HepG2 (cell line): ENCODE data around the gene ARHGAP26. TPM values are rescaled to one million over a fixed set of nuclear protein-coding genes. Genes with fewer than 3 reads are reported as not detected.

Source experiments
- ATAC-seq: fragments of 200-7000 bp; cut with Tn5 transposase; 3 replicates; pipeline ENCODE4 v1.9.1; 2020; ENCODE audit warnings: mild to moderate bottlenecking, moderate library complexity
- BruUV-seq: library from RNA; stranded (reverse); fragments of 400-500 nt; replicated peaks from 2 replicates; lab custom pipeline; 2021; lab: Mats Ljungman, UMichigan
- CTCF ChIA-PET: fragments of 300-600 bp; formaldehyde crosslinking; extraction: SDS; loops from one replicate; lab custom pipeline; 2021; ENCODE audit warnings: low total read pairs, inconsistent platforms, low intra/inter-chr PET ratio; lab: Yijun Ruan, JAX
- POLR2A ChIA-PET: fragments of 350-600 bp; sonication (Branson Sonifier 250); formaldehyde crosslinking; loops from one replicate; lab custom pipeline; 2020; ENCODE audit warnings: antibody characterized with exemption, inconsistent platforms; lab: Yijun Ruan, JAX
- DNase-seq: peaks from one replicate; pipeline ENCODE4 v3.0.0-alpha.2; 2015; ENCODE audit warnings: low spot score
- FAIRE-seq: peaks from 3 replicates; lab custom pipeline; 2011; peaks lifted over from hg19 to GRCh38; lab: Jason Lieb, UNC
- H2AFZ ChIP-seq: one replicate; pipeline ENCODE4 v1.6.1; 2011; ENCODE audit warnings: low read length, inconsistent platforms
- H3K27ac ChIP-seq: fragments of 300-600 bp; 3 replicates; pipeline ENCODE4 v1.8.0; 2011; ENCODE audit warnings: mixed run types, mild to moderate bottlenecking, mixed read lengths, low read length, inconsistent platforms; ENCODE audit not compliant: insufficient read depth; ENCODE audit errors: extremely low read length
- H3K27me3 ChIP-seq, 2 experiments: fragments of 200-600 bp in 1 of 2; 2 replicates in 1 of 2; 3 replicates in 1 of 2; pipeline versions ENCODE4 v1.6.0 to v1.8.0; 2011; ENCODE audit warnings: low read length in 2 of 2, mild to moderate bottlenecking in 2 of 2, moderate library complexity in 2 of 2, inconsistent platforms in 1 of 2; ENCODE audit not compliant: insufficient read depth in 2 of 2, control insufficient read depth in 1 of 2
- H3K36me3 ChIP-seq, 2 experiments: fragments of 200-600 bp in 1 of 2; replicated peaks in 1 of 2; 2 replicates in 1 of 2; 3 replicates in 1 of 2; pipeline versions ENCODE4 v1.5.1 to v1.8.0; 2011; ENCODE audit warnings: low read length in 2 of 2, inconsistent platforms in 1 of 2; ENCODE audit not compliant: insufficient read depth in 2 of 2, control insufficient read depth in 1 of 2
- H3K4me1 ChIP-seq: 2 replicates; pipeline ENCODE4 v1.5.1; 2012; ENCODE audit warnings: low read length, inconsistent platforms; ENCODE audit not compliant: insufficient read depth
- H3K4me2 ChIP-seq: 2 replicates; pipeline ENCODE4 v1.6.0; 2011; ENCODE audit warnings: low read depth, low read length, inconsistent platforms
- H3K4me3 ChIP-seq, 3 experiments: fragments of 200-600 bp in 1 of 3; sonication (generic), shearing (Covaris generic) in 1 of 3; replicated peaks in 1 of 3; 2 replicates each; pipeline ENCODE4 v1.5.1; 2011 to 2016; ENCODE audit warnings: low read length in 3 of 3, inconsistent platforms in 2 of 3, low read depth in 2 of 3, mild to moderate bottlenecking in 2 of 3, control low read depth in 1 of 3, mixed read lengths in 1 of 3; ENCODE audit not compliant: insufficient read depth in 1 of 3
- H3K79me2 ChIP-seq: one replicate; pipeline ENCODE4 v1.6.1; 2011; ENCODE audit warnings: low read length, inconsistent platforms; ENCODE audit not compliant: insufficient read depth
- H3K9ac ChIP-seq: 2 replicates; pipeline ENCODE4 v1.6.0; 2011; ENCODE audit warnings: mild to moderate bottlenecking, low read depth, low read length, inconsistent platforms; ENCODE audit not compliant: insufficient read depth
- H3K9me3 ChIP-seq: 2 replicates; pipeline ENCODE4 v1.5.1; 2012; ENCODE audit warnings: mild to moderate bottlenecking, low read length
- H4K20me1 ChIP-seq: 2 replicates; pipeline ENCODE4 v1.6.0; 2011; ENCODE audit warnings: inconsistent platforms, mild to moderate bottlenecking, low read length, moderate library complexity; ENCODE audit not compliant: insufficient read depth
- BRCA1 ChIP-seq: sonication (generic); formaldehyde crosslinking; IDR thresholded peaks from 2 replicates; pipeline ENCODE4 v1.4.0; 2020; ENCODE audit warnings: missing genetic modification reagents
- KMT2B ChIP-seq: IDR thresholded peaks from 2 replicates; pipeline ENCODE4 v1.6.1; 2016; ENCODE audit warnings: missing genetic modification reagents, missing compliant biosample characterization
- MEF2D ChIP-seq: sonication (generic); formaldehyde crosslinking; IDR thresholded peaks from 2 replicates; pipeline ENCODE4 v1.5.1; 2020; ENCODE audit warnings: mild to moderate bottlenecking, missing genetic modification reagents
- NBN ChIP-seq: fragments of 450-650 bp; conservative IDR thresholded peaks from 2 replicates; pipeline ENCODE4 v1.6.1; 2017
- POLR2G ChIP-seq: fragments of 200-400 bp; formaldehyde crosslinking; IDR thresholded peaks from 2 replicates; pipeline ENCODE4 v1.6.1; 2018; ENCODE audit warnings: mild to moderate bottlenecking, low read depth, low read length, moderate library complexity
- ZBTB8A ChIP-seq: sonication (generic); formaldehyde crosslinking; IDR thresholded peaks from 2 replicates; pipeline ENCODE4 v1.4.0; 2020; ENCODE audit warnings: mild to moderate bottlenecking, low read depth, missing genetic modification reagents, borderline replicate concordance
- ZNF672 ChIP-seq: sonication (generic); formaldehyde crosslinking; IDR thresholded peaks from 2 replicates; pipeline ENCODE4 v1.8.1; 2022; ENCODE audit warnings: missing genetic modification reagents
- ZNF713 ChIP-seq: sonication (generic); formaldehyde crosslinking; IDR thresholded peaks from 2 replicates; pipeline ENCODE4 v1.4.0; 2020; ENCODE audit warnings: mild to moderate bottlenecking, missing genetic modification reagents
- ZNF772 ChIP-seq: sonication (generic); formaldehyde crosslinking; IDR thresholded peaks from 2 replicates; pipeline ENCODE4 v1.5.0; 2020; ENCODE audit warnings: mild to moderate bottlenecking, missing genetic modification reagents
- WGBS: methylation state at CpG from one replicate; pipeline ENCODE4 v1.1.6; 2017; ENCODE audit warnings: low lambda C conversion rate; 5-methylcytosine and 5-hydroxymethylcytosine counted together
- in situ Hi-C: cut with HindIII; loops from 2 replicates; pipeline ENCODE4 v1.10.0; 2017; ENCODE audit warnings: low pct_unique_long_range_greater_than_20kb; ENCODE audit not compliant: extremely low pct_ligation_motif_present
- intact Hi-C: fragments of 100-400 bp; cut with micrococcal nuclease; formaldehyde crosslinking; loops from one replicate; pipeline ENCODE4 v1.10.0; 2022; ENCODE audit not compliant: unreplicated experiment
- polyA plus RNA-seq, 8 experiments: library from polyadenylated mRNA; depleted of rRNA in 3 of 8; stranded (reverse) in 7 of 8; unstranded in 1 of 8; fragments of >200 nt; fragmentation: Illumina TruSeq in 4 of 8; extraction: Trizol in 4 of 8; gene quantifications; 2 replicates each; pipeline versions ENCODE4 v1.2.1 to v1.2.3, GENCODE V29; 2011 to 2016; ENCODE audit warnings: low read depth in 4 of 8, missing spikeins in 1 of 8, mixed read lengths in 1 of 8; ENCODE audit not compliant: insufficient read depth in 1 of 8
- total RNA-seq, 5 experiments: library from RNA; depleted of rRNA; stranded (reverse); fragments of >200 nt; fragmentation: Illumina TruSeq; extraction: Trizol; gene quantifications; 2 replicates each; pipeline ENCODE4 v1.2.3, GENCODE V29; 2016; ENCODE audit warnings: low read depth in 1 of 5
- TF ChIP-seq, protein P1 (sequence below): sonication (generic); formaldehyde crosslinking; IDR thresholded peaks from 2 replicates; pipeline ENCODE4 v1.9.0; 2022; ENCODE audit warnings: low read depth, missing genetic modification reagents
- TF ChIP-seq, protein P2 (sequence below): sonication (generic); formaldehyde crosslinking; IDR thresholded peaks from 2 replicates; pipeline ENCODE4 v1.4.0; 2020; ENCODE audit warnings: missing genetic modification reagents
- TF ChIP-seq, protein P3 (sequence below): sonication (generic); formaldehyde crosslinking; conservative IDR thresholded peaks from 2 replicates; pipeline ENCODE4 v1.4.0; 2020; ENCODE audit warnings: missing genetic modification reagents

The ARHGAP26 gene
- total and polyA plus RNA-seq, 2 of the 13 experiments (the other 11 are each of a cell fraction or from before 2014, with no cell fraction given) = 9.6 to 18.2 TPM

DNA sequence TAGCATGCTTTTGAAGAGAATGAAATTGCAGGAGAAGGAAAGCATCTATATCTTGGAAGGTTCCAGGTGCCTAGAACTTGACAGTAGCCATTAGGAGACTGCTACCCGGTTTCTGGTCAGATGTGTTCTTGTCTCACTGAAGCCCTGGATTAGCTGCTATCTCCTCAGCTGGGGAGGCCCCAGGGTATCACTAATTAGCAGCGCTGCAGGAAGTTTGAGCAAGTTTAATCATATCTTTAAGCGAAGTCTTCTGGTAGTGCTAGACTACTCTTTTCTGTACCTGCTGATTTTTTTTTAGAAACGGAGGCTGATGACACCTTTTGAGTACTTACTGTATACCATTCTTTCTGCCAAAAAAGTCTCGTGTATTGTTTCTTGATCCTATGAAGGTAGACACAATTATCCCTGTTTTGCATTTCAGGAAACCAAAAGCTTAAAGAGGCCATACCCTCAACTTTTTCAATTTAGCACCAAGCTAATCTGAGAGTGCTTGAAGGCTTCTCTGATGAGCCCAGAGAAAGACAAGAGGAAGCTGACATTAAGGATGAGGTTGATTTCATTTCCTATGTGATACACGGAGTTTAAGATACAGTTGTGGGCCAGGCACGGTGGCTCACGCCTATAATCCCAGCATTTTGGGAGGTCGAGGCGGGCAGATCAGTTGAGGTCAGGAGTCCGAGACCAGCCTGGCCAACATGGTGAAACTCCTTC, 201.3 kb downstream of the ARHGAP26 start:
- FAIRE-seq = no peak
- 95% methylated on average over 11 of the region's 11 CpGs for WGBS

DNA sequence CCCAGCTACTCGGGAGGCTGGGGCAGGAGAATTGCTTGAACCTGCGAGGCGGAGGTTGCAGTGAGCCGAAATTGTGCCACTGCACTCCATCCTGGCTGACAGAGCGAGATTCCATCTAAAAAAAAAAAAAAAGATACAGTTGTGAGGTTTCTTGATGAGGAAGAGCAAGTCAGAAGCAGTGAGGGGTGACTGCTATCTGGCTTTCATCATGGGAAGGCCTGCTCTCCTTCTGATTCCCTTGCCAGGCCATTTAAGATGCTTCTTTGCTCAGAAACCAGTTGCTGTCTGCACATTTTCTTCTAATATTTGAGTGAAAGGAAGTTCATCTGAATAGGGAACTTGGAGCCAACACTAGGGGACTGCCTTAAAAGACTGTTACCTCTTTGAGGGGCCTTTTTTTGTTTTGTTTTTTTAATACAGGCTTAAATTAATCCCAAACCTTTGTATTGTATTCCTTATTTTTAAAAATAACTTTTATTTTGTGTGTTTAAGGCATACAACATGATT, 201.9 kb downstream of the ARHGAP26 start:
- 99% methylated on average over 5 of the region's 5 CpGs for WGBS
- no peak for TF ChIP-seq BRCA1
- no peak for TF ChIP-seq MEF2D (CRISPR knock-in tag)
- no peak for TF ChIP-seq ZNF672
- TF ChIP-seq, protein P1, sequence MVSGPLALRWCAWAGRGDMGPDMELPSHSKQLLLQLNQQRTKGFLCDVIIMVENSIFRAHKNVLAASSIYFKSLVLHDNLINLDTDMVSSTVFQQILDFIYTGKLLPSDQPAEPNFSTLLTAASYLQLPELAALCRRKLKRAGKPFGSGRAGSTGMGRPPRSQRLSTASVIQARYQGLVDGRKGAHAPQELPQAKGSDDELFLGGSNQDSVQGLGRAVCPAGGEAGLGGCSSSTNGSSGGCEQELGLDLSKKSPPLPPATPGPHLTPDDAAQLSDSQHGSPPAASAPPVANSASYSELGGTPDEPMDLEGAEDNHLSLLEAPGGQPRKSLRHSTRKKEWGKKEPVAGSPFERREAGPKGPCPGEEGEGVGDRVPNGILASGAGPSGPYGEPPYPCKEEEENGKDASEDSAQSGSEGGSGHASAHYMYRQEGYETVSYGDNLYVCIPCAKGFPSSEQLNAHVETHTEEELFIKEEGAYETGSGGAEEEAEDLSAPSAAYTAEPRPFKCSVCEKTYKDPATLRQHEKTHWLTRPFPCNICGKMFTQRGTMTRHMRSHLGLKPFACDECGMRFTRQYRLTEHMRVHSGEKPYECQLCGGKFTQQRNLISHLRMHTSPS (CRISPR knock-in tag) = no peak
- TF ChIP-seq, protein P2, sequence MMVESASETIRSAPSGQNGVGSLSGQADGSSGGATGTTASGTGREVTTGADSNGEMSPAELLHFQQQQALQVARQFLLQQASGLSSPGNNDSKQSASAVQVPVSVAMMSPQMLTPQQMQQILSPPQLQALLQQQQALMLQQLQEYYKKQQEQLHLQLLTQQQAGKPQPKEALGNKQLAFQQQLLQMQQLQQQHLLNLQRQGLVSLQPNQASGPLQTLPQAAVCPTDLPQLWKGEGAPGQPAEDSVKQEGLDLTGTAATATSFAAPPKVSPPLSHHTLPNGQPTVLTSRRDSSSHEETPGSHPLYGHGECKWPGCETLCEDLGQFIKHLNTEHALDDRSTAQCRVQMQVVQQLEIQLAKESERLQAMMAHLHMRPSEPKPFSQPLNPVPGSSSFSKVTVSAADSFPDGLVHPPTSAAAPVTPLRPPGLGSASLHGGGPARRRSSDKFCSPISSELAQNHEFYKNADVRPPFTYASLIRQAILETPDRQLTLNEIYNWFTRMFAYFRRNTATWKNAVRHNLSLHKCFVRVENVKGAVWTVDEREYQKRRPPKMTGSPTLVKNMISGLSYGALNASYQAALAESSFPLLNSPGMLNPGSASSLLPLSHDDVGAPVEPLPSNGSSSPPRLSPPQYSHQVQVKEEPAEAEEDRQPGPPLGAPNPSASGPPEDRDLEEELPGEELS (CRISPR knock-in tag) = no peak
- TF ChIP-seq POLR2G = no peak
- TF ChIP-seq ZBTB8A (CRISPR knock-in tag) = no peak

More for the DNA sequence above, 201.3 kb downstream of the ARHGAP26 start:
- Histone ChIP-seq H2AFZ (no peak overlapping the region), H3K27ac (no peak overlapping the region), H3K27me3 (no peaks in the 10 kb centered on the region), H3K9ac (no peak overlapping the region), H3K9me3 (no peaks in the 10 kb centered on the region), H3K36me3 (no peaks in the 10 kb centered on the region), H3K4me1 (peaks cover 3% of the 10 kb centered on the region; the same call in 1 of the 2 replicates), H3K79me2 (no peaks in the 10 kb centered on the region), H3K4me3 (no peak overlapping the region), H4K20me1 (no peaks in the 10 kb centered on the region), H3K4me2 (no peak overlapping the region)
- no TSS peak for BruUV-seq
- ATAC-seq (no peak), DNase-seq (no peak)
- intact Hi-C loops = no loop called here
- no peak for TF ChIP-seq ZNF772 (CRISPR knock-in tag)
- TF ChIP-seq NBN = no peak
- no peak for TF ChIP-seq ZNF713 (CRISPR knock-in tag)
- no peak for TF ChIP-seq KMT2B (CRISPR knock-in tag)
- TF ChIP-seq, protein P3, sequence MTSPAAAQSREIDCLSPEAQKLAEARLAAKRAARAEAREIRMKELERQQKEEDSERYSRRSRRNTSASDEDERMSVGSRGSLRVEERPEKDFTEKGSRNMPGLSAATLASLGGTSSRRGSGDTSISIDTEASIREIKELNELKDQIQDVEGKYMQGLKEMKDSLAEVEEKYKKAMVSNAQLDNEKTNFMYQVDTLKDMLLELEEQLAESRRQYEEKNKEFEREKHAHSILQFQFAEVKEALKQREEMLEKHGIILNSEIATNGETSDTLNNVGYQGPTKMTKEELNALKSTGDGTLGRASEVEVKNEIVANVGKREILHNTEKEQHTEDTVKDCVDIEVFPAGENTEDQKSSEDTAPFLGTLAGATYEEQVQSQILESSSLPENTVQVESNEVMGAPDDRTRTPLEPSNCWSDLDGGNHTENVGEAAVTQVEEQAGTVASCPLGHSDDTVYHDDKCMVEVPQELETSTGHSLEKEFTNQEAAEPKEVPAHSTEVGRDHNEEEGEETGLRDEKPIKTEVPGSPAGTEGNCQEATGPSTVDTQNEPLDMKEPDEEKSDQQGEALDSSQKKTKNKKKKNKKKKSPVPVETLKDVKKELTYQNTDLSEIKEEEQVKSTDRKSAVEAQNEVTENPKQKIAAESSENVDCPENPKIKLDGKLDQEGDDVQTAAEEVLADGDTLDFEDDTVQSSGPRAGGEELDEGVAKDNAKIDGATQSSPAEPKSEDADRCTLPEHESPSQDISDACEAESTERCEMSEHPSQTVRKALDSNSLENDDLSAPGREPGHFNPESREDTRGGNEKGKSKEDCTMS (CRISPR knock-in tag) = no peak
- POLR2A ChIA-PET = no interaction called here
- in situ Hi-C loops = no loop called here
- CTCF ChIA-PET = no interaction called here

More for the DNA sequence above, 201.9 kb downstream of the ARHGAP26 start:
- Histone ChIP-seq H3K4me2 (no peak overlapping the region), H3K27ac (no peak overlapping the region), H3K79me2 (no peaks in the 10 kb centered on the region), H3K9ac (no peak overlapping the region), H3K4me3 (no peak overlapping the region), H3K27me3 (no peaks in the 10 kb centered on the region), H3K9me3 (no peaks in the 10 kb centered on the region), H3K4me1 (no peaks in the 10 kb centered on the region), H4K20me1 (no peaks in the 10 kb centered on the region), H3K36me3 (no peaks in the 10 kb centered on the region), H2AFZ (no peak overlapping the region)
- intact Hi-C loops (no loop called here), in situ Hi-C loops (no loop called here)
- no peak for ATAC-seq
- no TSS peak for BruUV-seq
- POLR2A ChIA-PET = no interaction called here
- no peak for DNase-seq
- CTCF ChIA-PET = no interaction called here
- no peak for FAIRE-seq
